ENCODE data around the gene ZNF300. TPM values are rescaled to one million over a fixed set of nuclear protein-coding genes. Genes with fewer than 3 reads are reported as not detected.

Gene ZNF300
- total RNA-seq, 2 donors from 2014 or later, result 9.5 to 12.1 TPM

DNA sequence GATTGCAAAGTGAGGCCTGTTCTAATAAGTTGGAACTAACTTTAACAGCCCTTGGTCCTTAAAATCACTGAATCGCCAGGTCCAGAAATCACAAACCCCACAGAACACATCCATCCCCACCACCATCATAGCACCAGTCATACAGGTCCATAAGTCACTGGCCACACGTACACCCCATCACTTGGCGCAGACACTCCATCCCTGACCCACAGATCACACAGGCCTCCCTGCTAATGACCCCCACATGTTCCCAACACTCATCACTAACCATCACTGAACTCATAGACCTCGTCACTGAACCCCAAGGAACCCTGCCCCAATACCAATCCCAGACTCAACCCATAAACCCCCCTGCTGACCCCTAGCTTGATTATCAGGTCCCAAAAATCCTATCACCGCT is 41.2 kb upstream of the ZNF300 start:
- peaks cover 84% of the 10 kb centered on the region for H3K9me3 Mint-ChIP-seq

GRCh38 chr5:150945486-150945885 is 40.7 kb upstream of the ZNF300 start:
- no peaks in the 10 kb centered on the region for H3K36me3 ChIP-seq (ENCODE audit: control insufficient read depth, insufficient read depth, low read length)
- peaks cover 71% of the 10 kb centered on the region for H3K9me3 ChIP-seq (ENCODE audit: control insufficient read depth, low read length)
- no peak for DNase-seq
- no peak for TF ChIP-seq CTCF (conservative IDR thresholded peaks at IDR 0.05)
- Mint-ChIP-seq H3K36me3 (ENCODE audit: low read depth) (no peaks in the 10 kb centered on the region), H3K27ac (no peak overlapping the region), H3K9me3 (peaks cover 84% of the 10 kb centered on the region), H3K4me1 (no peaks in the 10 kb centered on the region), H3K4me3 (no peak overlapping the region), H3K27me3 (ENCODE audit: insufficient read depth) (peaks cover 3% of the 10 kb centered on the region)
- no peaks in the 10 kb centered on the region for H3K4me1 ChIP-seq (ENCODE audit: control insufficient read depth, insufficient read depth, low read length)
- no peaks in the 10 kb centered on the region for H3K27me3 ChIP-seq (ENCODE audit: control insufficient read depth, insufficient read depth, low read length, poor library complexity, severe bottlenecking)
- no peak overlapping the region for H3K9ac ChIP-seq (ENCODE audit: extremely low read depth, low read length, poor library complexity, severe bottlenecking)
- H3K27ac ChIP-seq (ENCODE audit: low read depth, low read length), result no peak overlapping the region
- H3K4me3 ChIP-seq (ENCODE audit: low read length), result no peak overlapping the region
- WGBS, 2 experiments (ENCODE audit: insufficient coverage in 1 of 2, insufficient read length in 1 of 2), result 65% methylated on average over 1 of the region's 1 CpG; no CpG with 5 or more reads in 1 of the 2 experiments

More for the DNA sequence above, 41.2 kb upstream of the ZNF300 start:
- no peak for DNase-seq
- Histone ChIP-seq H3K36me3 (ENCODE audit: control insufficient read depth, insufficient read depth, low read length) (no peaks in the 10 kb centered on the region), H3K27ac (ENCODE audit: low read depth, low read length) (no peak overlapping the region), H3K27me3 (ENCODE audit: control insufficient read depth, insufficient read depth, low read length, poor library complexity, severe bottlenecking) (no peaks in the 10 kb centered on the region), H3K9me3 (ENCODE audit: control insufficient read depth, low read length) (peaks cover 71% of the 10 kb centered on the region), H3K9ac (ENCODE audit: extremely low read depth, low read length, poor library complexity, severe bottlenecking) (no peak overlapping the region), H3K4me1 (ENCODE audit: control insufficient read depth, insufficient read depth, low read length) (no peaks in the 10 kb centered on the region), H3K4me3 (ENCODE audit: low read length) (no peak overlapping the region)
- no peaks in the 10 kb centered on the region for H3K36me3 Mint-ChIP-seq (ENCODE audit: low read depth)
- 82 to 89% methylated on average over 3 to 5 of the region's 5 CpGs for WGBS, 2 experiments (ENCODE audit: insufficient coverage in 1 of 2, insufficient read length in 1 of 2)
- H3K4me3 Mint-ChIP-seq, result no peak overlapping the region
- H3K27ac Mint-ChIP-seq, result no peak overlapping the region
- no peak for TF ChIP-seq CTCF (conservative IDR thresholded peaks at IDR 0.05)
- H3K27me3 Mint-ChIP-seq (ENCODE audit: insufficient read depth), result peaks cover 3% of the 10 kb centered on the region
- H3K4me1 Mint-ChIP-seq, result no peaks in the 10 kb centered on the region

DNA sequence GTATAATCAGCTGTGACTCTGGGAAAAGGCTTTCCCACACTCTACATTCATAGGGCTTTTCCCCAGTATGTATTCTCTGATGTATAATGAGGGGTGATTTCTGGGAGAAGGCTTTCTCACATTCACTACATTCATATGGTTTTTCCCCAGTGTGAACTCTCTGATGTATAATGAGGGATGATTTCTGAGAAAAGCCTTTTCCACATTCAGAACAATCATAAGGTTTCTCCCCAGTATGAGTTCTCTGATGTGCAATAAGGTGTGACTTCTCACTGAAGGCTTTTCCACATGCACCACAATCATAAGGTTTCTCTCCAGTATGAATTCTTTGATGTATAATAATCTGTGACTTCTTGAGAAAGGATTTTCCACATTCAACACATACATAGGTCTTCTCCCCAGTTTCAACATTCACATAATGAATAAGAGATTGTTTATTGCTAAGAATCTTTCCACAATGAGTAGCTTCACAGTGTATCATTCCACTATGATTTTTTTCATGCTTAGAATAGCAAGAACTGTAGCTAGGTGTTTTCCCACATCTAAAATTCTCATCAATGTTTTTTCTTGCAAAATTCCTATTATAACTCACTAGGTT is 26.7 kb upstream of the ZNF300 start:
- peaks cover 93% of the 10 kb centered on the region for H3K9me3 Mint-ChIP-seq

More for the DNA sequence above, 26.7 kb upstream of the ZNF300 start:
- no peak overlapping the region for H3K27ac ChIP-seq (ENCODE audit: low read depth, low read length)
- TF ChIP-seq CTCF (conservative IDR thresholded peaks at IDR 0.05), result no peak
- Mint-ChIP-seq H3K4me1 (no peaks in the 10 kb centered on the region), H3K4me3 (no peak overlapping the region), H3K27ac (no peak overlapping the region), H3K36me3 (ENCODE audit: low read depth) (no peaks in the 10 kb centered on the region), H3K27me3 (ENCODE audit: insufficient read depth) (no peaks in the 10 kb centered on the region)
- H3K4me1 ChIP-seq (ENCODE audit: control insufficient read depth, insufficient read depth, low read length), result no peaks in the 10 kb centered on the region
- no peak for DNase-seq
- H3K9ac ChIP-seq (ENCODE audit: extremely low read depth, low read length, poor library complexity, severe bottlenecking), result no peak overlapping the region
- H3K9me3 ChIP-seq (ENCODE audit: control insufficient read depth, low read length), result peaks cover 87% of the 10 kb centered on the region
- H3K27me3 ChIP-seq (ENCODE audit: control insufficient read depth, insufficient read depth, low read length, poor library complexity, severe bottlenecking), result no peaks in the 10 kb centered on the region
- no peaks in the 10 kb centered on the region for H3K36me3 ChIP-seq (ENCODE audit: control insufficient read depth, insufficient read depth, low read length)
- H3K4me3 ChIP-seq (ENCODE audit: low read length), result no peak overlapping the region
